Neutrophil (primary cell): ENCODE results near the gene RALGDS.
A peak's percentile ranks its signal among the peaks of the same experiment; 100 is the strongest.

Experiments used
- H3K27ac ChIP-seq: fragments of 200-600 bp; sonication (generic); 2 replicates; pipeline ENCODE4 v1.5.1; 2016; ENCODE audit warnings: mild to moderate bottlenecking, moderate library complexity
- H3K27me3 ChIP-seq: fragments of 200-600 bp; sonication (generic); 2 replicates; pipeline ENCODE4 v1.6.0; 2016; ENCODE audit warnings: mild to moderate bottlenecking
- H3K36me3 ChIP-seq: fragments of 200-600 bp; sonication (generic); 2 replicates; pipeline ENCODE4 v1.5.1; 2017
- H3K4me1 ChIP-seq, 2 experiments: fragments of 200-600 bp in 1 of 2; sonication (generic) in 1 of 2; 1 replicate in 1 of 2; 2 replicates in 1 of 2; pipeline versions ENCODE4 v1.5.1 to v1.6.1; 2013 to 2016; ENCODE audit warnings: low read depth in 1 of 2, low read length in 1 of 2, mild to moderate bottlenecking in 1 of 2, moderate library complexity in 1 of 2; ENCODE audit not compliant: control insufficient read depth in 1 of 2, insufficient read depth in 1 of 2
- H3K4me3 ChIP-seq, 2 experiments: fragments of 200-600 bp in 1 of 2; sonication (generic) in 1 of 2; 1 replicate in 1 of 2; 2 replicates in 1 of 2; pipeline ENCODE4 v1.5.1; 2013 to 2016; ENCODE audit warnings: low read depth in 1 of 2, low read length in 1 of 2, mild to moderate bottlenecking in 1 of 2, moderate library complexity in 1 of 2
- H3K9me3 ChIP-seq: fragments of 200-600 bp; sonication (generic); 2 replicates; pipeline ENCODE4 v1.5.1; 2016
- CTCF ChIP-seq: fragments of 200-600 bp; sonication (generic); IDR thresholded peaks from 2 replicates; pipeline ENCODE4 v1.5.1; 2016; ENCODE audit warnings: antibody characterized with exemption

RALGDS gene

DNA sequence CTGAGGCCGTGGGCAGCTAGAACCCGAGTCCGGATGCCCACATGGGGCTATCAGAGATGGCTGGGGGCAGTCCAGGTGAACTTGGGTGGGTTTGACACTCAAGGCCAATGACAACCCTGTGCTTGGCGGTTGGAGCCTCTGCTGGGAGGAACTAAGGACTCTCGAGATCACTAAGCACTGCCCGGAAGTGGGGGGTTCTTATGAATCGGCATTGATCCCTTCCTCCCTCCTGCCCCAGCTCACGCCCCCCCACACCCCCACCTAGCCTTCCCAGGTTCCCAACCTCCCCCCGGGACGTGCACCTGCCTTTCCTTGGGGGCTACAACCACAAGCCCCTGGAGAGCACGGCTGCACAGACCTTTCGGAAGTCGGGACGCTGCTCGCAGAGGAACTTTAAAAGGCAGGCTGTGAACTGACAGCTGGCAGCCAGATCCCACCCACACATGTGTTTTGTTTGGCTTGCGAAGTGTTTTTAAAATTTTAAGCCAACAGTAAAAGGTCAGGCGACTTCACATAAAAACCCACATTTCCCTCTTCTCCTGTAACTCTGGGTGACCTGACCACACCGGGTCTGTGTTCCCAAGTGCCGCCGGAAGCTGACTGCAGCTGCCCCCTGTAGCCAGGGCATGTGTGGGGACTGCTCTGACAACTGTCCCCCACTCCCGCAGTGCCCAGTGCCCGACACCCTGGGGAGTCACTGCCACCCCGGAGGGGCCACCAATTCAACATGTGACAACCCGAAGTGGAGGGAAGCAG is 5.1 kb upstream of the RALGDS start:
- Histone ChIP-seq H3K27ac (no peak overlapping the region), H3K9me3 (no peaks in the 10 kb centered on the region), H3K36me3 (no peaks in the 10 kb centered on the region), H3K4me1 (peaks cover 24 to 31% of the 10 kb centered on the region in 2 experiments), H3K4me3 (no peak overlapping the region), H3K27me3 (peaks cover 58% of the 10 kb centered on the region)
- TF ChIP-seq CTCF = no peak

- Histone ChIP-seq H3K4me1 (peaks cover 34 to 38% of the 10 kb centered on the region in 2 experiments), H3K9me3 (no peaks in the 10 kb centered on the region), H3K27ac (peak overlapping the region; percentile 31), H3K4me3 (no peak overlapping the region), H3K36me3 (no peaks in the 10 kb centered on the region), H3K27me3 (peaks cover 65% of the 10 kb centered on the region)
- TF ChIP-seq CTCF = no peak
These were observed 3.9 kb upstream of the RALGDS start for GRCh38 chr9:133124907-133125275.

GRCh38 chr9:133124123-133124906 is 3.3 kb upstream of the RALGDS start:
- no peak for TF ChIP-seq CTCF
- peaks cover 70% of the 10 kb centered on the region for H3K27me3 ChIP-seq
- no peaks in the 10 kb centered on the region for H3K36me3 ChIP-seq
- H3K4me1 ChIP-seq = peaks cover 40 to 42% of the 10 kb centered on the region in 2 experiments
- H3K27ac ChIP-seq = peak overlapping the region; percentile 31
- no peak overlapping the region for H3K4me3 ChIP-seq
- no peaks in the 10 kb centered on the region for H3K9me3 ChIP-seq

DNA sequence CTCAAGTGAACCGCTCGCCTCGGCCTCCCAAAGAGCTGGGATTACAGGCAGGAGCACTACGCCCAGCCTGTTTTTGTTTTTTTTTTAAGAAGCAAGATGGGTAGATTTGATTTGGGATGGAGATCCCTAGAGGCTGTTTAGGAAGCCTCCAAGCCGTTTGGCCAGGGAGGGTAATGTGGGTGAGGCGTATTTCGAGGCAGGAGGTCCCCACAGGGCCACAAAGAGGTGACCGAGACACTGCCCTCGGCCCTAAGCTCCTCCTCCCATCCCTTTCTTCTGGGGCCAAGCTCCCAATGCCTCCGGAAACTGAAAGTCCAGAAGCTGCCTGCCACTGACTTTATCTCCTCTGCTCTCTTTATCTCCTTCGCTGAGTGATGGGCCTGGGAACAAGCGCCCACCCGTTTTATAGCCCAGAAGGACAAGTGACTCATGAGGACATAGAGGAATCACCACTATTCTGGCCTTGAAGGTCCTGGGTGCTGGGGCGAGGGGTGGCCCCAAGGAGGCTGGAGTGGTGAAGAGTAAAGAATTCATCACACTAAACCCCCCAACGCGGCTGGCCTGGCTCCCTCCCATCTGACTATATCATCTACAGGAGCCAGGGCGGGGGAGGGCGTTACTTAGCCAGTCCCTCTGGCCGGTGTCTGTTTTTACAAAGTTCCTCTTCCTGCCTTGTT is 2.0 kb upstream of the RALGDS start:
- Histone ChIP-seq H3K4me3 (no peak overlapping the region), H3K4me1 (peaks cover 41 to 42% of the 10 kb centered on the region in 2 experiments), H3K27me3 (peaks cover 77% of the 10 kb centered on the region), H3K36me3 (no peaks in the 10 kb centered on the region), H3K27ac (peak overlapping the region; percentile 98), H3K9me3 (no peaks in the 10 kb centered on the region)
- TF ChIP-seq CTCF = no peak

DNA sequence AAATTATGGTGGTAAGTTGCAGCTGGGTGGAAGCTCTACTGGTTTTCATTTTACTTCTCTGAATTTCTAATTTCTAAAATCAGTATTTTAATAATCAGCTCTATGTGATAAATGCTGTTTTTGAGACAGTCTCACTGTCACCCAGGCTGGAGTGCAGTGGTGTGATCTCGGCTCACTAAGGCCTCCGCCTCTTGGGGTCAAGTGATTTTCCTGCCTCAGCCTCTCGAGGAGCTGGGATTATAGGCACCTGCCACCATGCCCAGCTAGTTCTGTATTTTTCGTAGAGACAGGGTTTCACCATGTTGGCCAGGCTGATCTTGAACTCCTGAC is 1.5 kb upstream of the RALGDS start:
- Histone ChIP-seq H3K4me3 (peak overlapping the region in 1 of 2 experiments; percentile 73), H3K36me3 (no peaks in the 10 kb centered on the region), H3K27ac (peak overlapping the region; percentile 98), H3K9me3 (no peaks in the 10 kb centered on the region), H3K4me1 (peaks cover 41 to 42% of the 10 kb centered on the region in 2 experiments), H3K27me3 (peaks cover 77% of the 10 kb centered on the region)
- TF ChIP-seq CTCF = no peak
